GM23338 (cell line): ENCODE results near the gene LRRC73. TPM values are rescaled to one million over a fixed set of nuclear protein-coding genes. Genes with fewer than 3 reads are reported as not detected.

Experiments used
- CREB1 ChIP-seq: fragments of 250-450 bp; sonication (Bioruptor Pico); IDR thresholded peaks from 2 replicates; pipeline ENCODE4 v1.5.0; 2020; ENCODE audit warnings: low read depth, mild to moderate bottlenecking, moderate library complexity
- EZH2 ChIP-seq: fragments of 200-600 bp; sonication (generic); IDR thresholded peaks from one replicate; pipeline ENCODE4 v1.8.0; 2017; ENCODE audit warnings: antibody characterized with exemption, mild to moderate bottlenecking, low read depth; ENCODE audit not compliant: unreplicated experiment
- EZH2phosphoT487 ChIP-seq: fragments of 200-600 bp; sonication (generic); IDR thresholded peaks from one replicate; pipeline ENCODE4 v1.8.1; 2018; ENCODE audit warnings: antibody characterized with exemption; ENCODE audit not compliant: unreplicated experiment
- JUNB ChIP-seq: IDR thresholded peaks from one replicate; pipeline ENCODE4 v1.6.1; 2016; ENCODE audit warnings: antibody characterized with exemption; ENCODE audit not compliant: unreplicated experiment
- NANOG ChIP-seq: IDR thresholded peaks from 2 replicates; pipeline ENCODE4 v1.6.1; 2016; ENCODE audit warnings: antibody characterized with exemption, borderline replicate concordance
- ZNF331 ChIP-seq: fragments of 250-450 bp; sonication (Bioruptor Pico); IDR thresholded peaks from 2 replicates; pipeline ENCODE4 v1.5.0; 2020; ENCODE audit warnings: low read depth, mild to moderate bottlenecking, moderate library complexity
- polyA plus RNA-seq: library from polyadenylated mRNA; unstranded; fragments of >200 nt; fragmentation: Nextera tagmentation; extraction: Ambion mirVana; gene quantifications from 2 replicates; pipeline ENCODE4 v1.2.1, GENCODE V29; 2016
- total RNA-seq: library from RNA; depleted of rRNA; stranded (reverse); fragments of >200 nt; shearing (Covaris generic); gene quantifications from 2 replicates; pipeline ENCODE4 v1.2.3, GENCODE V29; 2014
- TF ChIP-seq, protein P1 (sequence below): fragments of 250-450 bp; sonication (Bioruptor Pico); IDR thresholded peaks from 2 replicates; pipeline ENCODE4 v1.5.0; 2020; ENCODE audit warnings: mild to moderate bottlenecking, moderate library complexity
- TF ChIP-seq, protein P2 (sequence below), 2 experiments: fragments of 200-600 bp in 1 of 2; sonication (generic) in 1 of 2; conservative IDR thresholded peaks; 2 replicates each; pipeline versions ENCODE4 v1.5.1 to v1.6.1; 2016 to 2017; ENCODE audit warnings: antibody characterized with exemption in 2 of 2, low read depth in 2 of 2, mild to moderate bottlenecking in 2 of 2, moderate library complexity in 1 of 2
- TF ChIP-seq, protein P3 (sequence below): IDR thresholded peaks from 2 replicates; pipeline ENCODE4 v1.6.1; 2016; ENCODE audit warnings: antibody characterized with exemption

LRRC73 gene
- total and polyA plus RNA-seq, 2 experiments from 2014 or later = 0.26 to 0.59 TPM

DNA sequence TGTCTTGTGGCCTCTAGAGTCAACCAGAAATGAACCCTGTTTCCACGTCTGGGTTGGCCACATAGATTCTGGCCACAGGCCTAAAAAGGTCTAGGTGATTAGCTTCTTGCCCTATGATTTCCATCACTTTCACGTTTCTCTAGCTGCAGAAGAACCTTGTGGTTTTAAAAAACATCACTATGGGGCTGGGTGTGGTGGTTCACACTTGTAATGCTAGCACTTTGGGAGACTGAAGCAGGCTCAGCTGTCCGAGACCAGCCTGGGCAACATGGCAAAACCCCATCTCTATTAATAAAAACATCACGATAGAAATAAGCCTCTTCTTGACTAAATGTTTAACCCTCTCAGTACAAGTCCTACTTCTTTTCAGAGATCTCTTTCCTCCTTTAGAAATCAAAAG is 34.3 kb upstream of the LRRC73 start (continued):
- TF ChIP-seq, protein P1, sequence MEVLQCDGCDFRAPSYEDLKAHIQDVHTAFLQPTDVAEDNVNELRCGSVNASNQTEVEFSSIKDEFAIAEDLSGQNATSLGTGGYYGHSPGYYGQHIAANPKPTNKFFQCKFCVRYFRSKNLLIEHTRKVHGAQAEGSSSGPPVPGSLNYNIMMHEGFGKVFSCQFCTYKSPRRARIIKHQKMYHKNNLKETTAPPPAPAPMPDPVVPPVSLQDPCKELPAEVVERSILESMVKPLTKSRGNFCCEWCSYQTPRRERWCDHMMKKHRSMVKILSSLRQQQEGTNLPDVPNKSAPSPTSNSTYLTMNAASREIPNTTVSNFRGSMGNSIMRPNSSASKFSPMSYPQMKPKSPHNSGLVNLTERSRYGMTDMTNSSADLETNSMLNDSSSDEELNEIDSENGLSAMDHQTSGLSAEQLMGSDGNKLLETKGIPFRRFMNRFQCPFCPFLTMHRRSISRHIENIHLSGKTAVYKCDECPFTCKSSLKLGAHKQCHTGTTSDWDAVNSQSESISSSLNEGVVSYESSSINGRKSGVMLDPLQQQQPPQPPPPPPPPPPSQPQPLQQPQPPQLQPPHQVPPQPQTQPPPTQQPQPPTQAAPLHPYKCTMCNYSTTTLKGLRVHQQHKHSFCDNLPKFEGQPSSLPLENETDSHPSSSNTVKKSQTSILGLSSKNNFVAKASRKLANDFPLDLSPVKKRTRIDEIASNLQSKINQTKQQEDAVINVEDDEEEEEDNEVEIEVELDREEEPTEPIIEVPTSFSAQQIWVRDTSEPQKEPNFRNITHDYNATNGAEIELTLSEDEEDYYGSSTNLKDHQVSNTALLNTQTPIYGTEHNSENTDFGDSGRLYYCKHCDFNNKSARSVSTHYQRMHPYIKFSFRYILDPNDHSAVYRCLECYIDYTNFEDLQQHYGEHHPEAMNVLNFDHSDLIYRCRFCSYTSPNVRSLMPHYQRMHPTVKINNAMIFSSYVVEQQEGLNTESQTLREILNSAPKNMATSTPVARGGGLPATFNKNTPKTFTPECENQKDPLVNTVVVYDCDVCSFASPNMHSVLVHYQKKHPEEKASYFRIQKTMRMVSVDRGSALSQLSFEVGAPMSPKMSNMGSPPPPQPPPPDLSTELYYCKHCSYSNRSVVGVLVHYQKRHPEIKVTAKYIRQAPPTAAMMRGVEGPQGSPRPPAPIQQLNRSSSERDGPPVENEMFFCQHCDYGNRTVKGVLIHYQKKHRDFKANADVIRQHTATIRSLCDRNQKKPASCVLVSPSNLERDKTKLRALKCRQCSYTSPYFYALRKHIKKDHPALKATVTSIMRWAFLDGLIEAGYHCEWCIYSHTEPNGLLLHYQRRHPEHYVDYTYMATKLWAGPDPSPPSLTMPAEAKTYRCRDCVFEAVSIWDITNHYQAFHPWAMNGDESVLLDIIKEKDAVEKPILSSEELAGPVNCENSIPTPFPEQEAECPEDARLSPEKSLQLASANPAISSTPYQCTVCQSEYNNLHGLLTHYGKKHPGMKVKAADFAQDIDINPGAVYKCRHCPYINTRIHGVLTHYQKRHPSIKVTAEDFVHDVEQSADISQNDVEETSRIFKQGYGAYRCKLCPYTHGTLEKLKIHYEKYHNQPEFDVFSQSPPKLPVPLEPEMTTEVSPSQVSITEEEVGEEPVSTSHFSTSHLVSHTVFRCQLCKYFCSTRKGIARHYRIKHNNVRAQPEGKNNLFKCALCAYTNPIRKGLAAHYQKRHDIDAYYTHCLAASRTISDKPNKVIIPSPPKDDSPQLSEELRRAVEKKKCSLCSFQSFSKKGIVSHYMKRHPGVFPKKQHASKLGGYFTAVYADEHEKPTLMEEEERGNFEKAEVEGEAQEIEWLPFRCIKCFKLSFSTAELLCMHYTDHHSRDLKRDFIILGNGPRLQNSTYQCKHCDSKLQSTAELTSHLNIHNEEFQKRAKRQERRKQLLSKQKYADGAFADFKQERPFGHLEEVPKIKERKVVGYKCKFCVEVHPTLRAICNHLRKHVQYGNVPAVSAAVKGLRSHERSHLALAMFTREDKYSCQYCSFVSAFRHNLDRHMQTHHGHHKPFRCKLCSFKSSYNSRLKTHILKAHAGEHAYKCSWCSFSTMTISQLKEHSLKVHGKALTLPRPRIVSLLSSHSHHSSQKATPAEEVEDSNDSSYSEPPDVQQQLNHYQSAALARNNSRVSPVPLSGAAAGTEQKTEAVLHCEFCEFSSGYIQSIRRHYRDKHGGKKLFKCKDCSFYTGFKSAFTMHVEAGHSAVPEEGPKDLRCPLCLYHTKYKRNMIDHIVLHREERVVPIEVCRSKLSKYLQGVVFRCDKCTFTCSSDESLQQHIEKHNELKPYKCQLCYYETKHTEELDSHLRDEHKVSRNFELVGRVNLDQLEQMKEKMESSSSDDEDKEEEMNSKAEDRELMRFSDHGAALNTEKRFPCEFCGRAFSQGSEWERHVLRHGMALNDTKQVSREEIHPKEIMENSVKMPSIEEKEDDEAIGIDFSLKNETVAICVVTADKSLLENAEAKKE = no peak
- no peak for TF ChIP-seq ZNF331 (CRISPR knock-in tag)
- TF ChIP-seq, protein P2, sequence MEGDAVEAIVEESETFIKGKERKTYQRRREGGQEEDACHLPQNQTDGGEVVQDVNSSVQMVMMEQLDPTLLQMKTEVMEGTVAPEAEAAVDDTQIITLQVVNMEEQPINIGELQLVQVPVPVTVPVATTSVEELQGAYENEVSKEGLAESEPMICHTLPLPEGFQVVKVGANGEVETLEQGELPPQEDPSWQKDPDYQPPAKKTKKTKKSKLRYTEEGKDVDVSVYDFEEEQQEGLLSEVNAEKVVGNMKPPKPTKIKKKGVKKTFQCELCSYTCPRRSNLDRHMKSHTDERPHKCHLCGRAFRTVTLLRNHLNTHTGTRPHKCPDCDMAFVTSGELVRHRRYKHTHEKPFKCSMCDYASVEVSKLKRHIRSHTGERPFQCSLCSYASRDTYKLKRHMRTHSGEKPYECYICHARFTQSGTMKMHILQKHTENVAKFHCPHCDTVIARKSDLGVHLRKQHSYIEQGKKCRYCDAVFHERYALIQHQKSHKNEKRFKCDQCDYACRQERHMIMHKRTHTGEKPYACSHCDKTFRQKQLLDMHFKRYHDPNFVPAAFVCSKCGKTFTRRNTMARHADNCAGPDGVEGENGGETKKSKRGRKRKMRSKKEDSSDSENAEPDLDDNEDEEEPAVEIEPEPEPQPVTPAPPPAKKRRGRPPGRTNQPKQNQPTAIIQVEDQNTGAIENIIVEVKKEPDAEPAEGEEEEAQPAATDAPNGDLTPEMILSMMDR (conservative IDR thresholded peaks at IDR 0.05; ENCODE audit: low read depth in 2 of 2) = no peak
- no peak for TF ChIP-seq CREB1 (CRISPR knock-in tag)
- no peak for TF ChIP-seq NANOG
- no peak for TF ChIP-seq EZH2
- no peak for TF ChIP-seq JUNB
- no peak for TF ChIP-seq EZH2phosphoT487
- TF ChIP-seq, protein P3, sequence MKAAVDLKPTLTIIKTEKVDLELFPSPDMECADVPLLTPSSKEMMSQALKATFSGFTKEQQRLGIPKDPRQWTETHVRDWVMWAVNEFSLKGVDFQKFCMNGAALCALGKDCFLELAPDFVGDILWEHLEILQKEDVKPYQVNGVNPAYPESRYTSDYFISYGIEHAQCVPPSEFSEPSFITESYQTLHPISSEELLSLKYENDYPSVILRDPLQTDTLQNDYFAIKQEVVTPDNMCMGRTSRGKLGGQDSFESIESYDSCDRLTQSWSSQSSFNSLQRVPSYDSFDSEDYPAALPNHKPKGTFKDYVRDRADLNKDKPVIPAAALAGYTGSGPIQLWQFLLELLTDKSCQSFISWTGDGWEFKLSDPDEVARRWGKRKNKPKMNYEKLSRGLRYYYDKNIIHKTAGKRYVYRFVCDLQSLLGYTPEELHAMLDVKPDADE = no peak
